Osteocyte (in vitro differentiated cells): ENCODE measurements around the gene METTL6. TPM values are rescaled to one million over a fixed set of nuclear protein-coding genes. Genes with fewer than 3 reads are reported as not detected.

Source experiments
- DNase-seq: peaks from one replicate; pipeline ENCODE4 v3.0.0; 2021; ENCODE audit warnings: mixed read lengths; ENCODE audit not compliant: unreplicated experiment; ENCODE audit errors: extremely low spot score
- H3K27ac Mint-ChIP-seq: one replicate; pipeline ENCODE4 v1.8.0; 2021; ENCODE audit warnings: mild to moderate bottlenecking, mixed read lengths; ENCODE audit not compliant: unreplicated experiment
- H3K27me3 Mint-ChIP-seq: one replicate; pipeline ENCODE4 v1.8.0; 2021; ENCODE audit warnings: mixed read lengths; ENCODE audit not compliant: unreplicated experiment
- H3K36me3 Mint-ChIP-seq: one replicate; pipeline ENCODE4 v1.8.0; 2021; ENCODE audit warnings: mixed read lengths; ENCODE audit not compliant: unreplicated experiment
- H3K4me1 Mint-ChIP-seq: one replicate; pipeline ENCODE4 v1.8.0; 2021; ENCODE audit warnings: mixed read lengths; ENCODE audit not compliant: unreplicated experiment
- H3K4me3 Mint-ChIP-seq: one replicate; pipeline ENCODE4 v1.8.0; 2021; ENCODE audit warnings: mild to moderate bottlenecking, moderate library complexity, mixed read lengths; ENCODE audit not compliant: unreplicated experiment
- H3K9me3 Mint-ChIP-seq: one replicate; pipeline ENCODE4 v1.8.0; 2021; ENCODE audit warnings: mixed read lengths; ENCODE audit not compliant: unreplicated experiment
- CTCF ChIP-seq: fragments of 200-600 bp; sonication (generic); IDR thresholded peaks from 2 replicates; pipeline ENCODE4 v1.5.0; 2021; ENCODE audit warnings: antibody characterized with exemption, mild to moderate bottlenecking, moderate library complexity
- total RNA-seq: library from RNA; stranded (reverse); gene quantifications from 2 replicates; pipeline ENCODE4 v1.2.1, GENCODE V29; 2021

The METTL6 gene
- total RNA-seq, 1 donor from 2014 or later: 20.5 TPM

GRCh38 chr3:15380980-15381890 is 46.1 kb downstream of the METTL6 start:
- TF ChIP-seq CTCF: no peak
- H3K27me3 Mint-ChIP-seq: no peaks in the 10 kb centered on the region
- H3K36me3 Mint-ChIP-seq: no peaks in the 10 kb centered on the region
- no peak for DNase-seq
- peaks cover 5% of the 10 kb centered on the region for H3K4me1 Mint-ChIP-seq
- no peak overlapping the region for H3K27ac Mint-ChIP-seq
- no peaks in the 10 kb centered on the region for H3K9me3 Mint-ChIP-seq
- no peak overlapping the region for H3K4me3 Mint-ChIP-seq

- H3K4me3 Mint-ChIP-seq: no peak overlapping the region
- H3K27ac Mint-ChIP-seq: peak overlapping the region; percentile 73
Observed at GRCh38 chr3:15377961-15378791, 49.2 kb downstream of the METTL6 start.

GRCh38 chr3:15375461-15376000 is 51.8 kb downstream of the METTL6 start:
- DNase-seq: no peak
- no peak overlapping the region for H3K27ac Mint-ChIP-seq
- no peaks in the 10 kb centered on the region for H3K27me3 Mint-ChIP-seq
- no peaks in the 10 kb centered on the region for H3K36me3 Mint-ChIP-seq
- no peak for TF ChIP-seq CTCF
- no peaks in the 10 kb centered on the region for H3K4me1 Mint-ChIP-seq
- no peak overlapping the region for H3K4me3 Mint-ChIP-seq
- no peaks in the 10 kb centered on the region for H3K9me3 Mint-ChIP-seq

More at GRCh38 chr3:15377961-15378791, 49.2 kb downstream of the METTL6 start:
- H3K36me3 Mint-ChIP-seq: no peaks in the 10 kb centered on the region
- H3K27me3 Mint-ChIP-seq: no peaks in the 10 kb centered on the region
- no peaks in the 10 kb centered on the region for H3K4me1 Mint-ChIP-seq
- peak; percentile 86 for TF ChIP-seq CTCF
- no peaks in the 10 kb centered on the region for H3K9me3 Mint-ChIP-seq
- DNase-seq: peak; percentile 96

- no peak for DNase-seq
- Mint-ChIP-seq H3K27ac (no peak overlapping the region), H3K36me3 (no peaks in the 10 kb centered on the region), H3K9me3 (no peaks in the 10 kb centered on the region), H3K4me3 (no peak overlapping the region), H3K4me1 (no peaks in the 10 kb centered on the region), H3K27me3 (peaks cover 4% of the 10 kb centered on the region)
- TF ChIP-seq CTCF: no peak
Observed at GRCh38 chr3:15372918-15373317, 54.4 kb downstream of the METTL6 start.
